H9 (cell line): Measurements from ENCODE around the gene SLC13A1. TPM values are rescaled to one million over a fixed set of nuclear protein-coding genes. Genes with fewer than 3 reads are reported as not detected.

Experiments
- DNase-seq: peaks from one replicate; pipeline ENCODE4 v3.0.0-alpha.2; 2017
- H2AFZ ChIP-seq: one replicate; pipeline ENCODE4 v1.6.1; 2013; ENCODE audit warnings: mild to moderate bottlenecking, low read length, control low read depth, moderate library complexity
- H2AK5ac ChIP-seq: 2 replicates; pipeline ENCODE4 v1.6.1; 2013; ENCODE audit warnings: low read length, control low read depth, mixed read lengths; ENCODE audit not compliant: insufficient read length
- H2BK120ac ChIP-seq: one replicate; pipeline ENCODE4 v1.6.1; 2013; ENCODE audit warnings: low read depth, mild to moderate bottlenecking, low read length, control low read depth, inconsistent platforms; ENCODE audit not compliant: poor library complexity, severe bottlenecking
- H2BK12ac ChIP-seq: 2 replicates; pipeline ENCODE4 v1.6.1; 2013; ENCODE audit warnings: low read length, control low read depth, mixed read lengths, low read depth; ENCODE audit not compliant: insufficient read length
- H2BK15ac ChIP-seq: 2 replicates; pipeline ENCODE4 v1.6.1; 2013; ENCODE audit warnings: low read depth, low read length, control low read depth
- H2BK20ac ChIP-seq: one replicate; pipeline ENCODE4 v1.6.1; 2013; ENCODE audit warnings: low read depth, mild to moderate bottlenecking, low read length, control low read depth, inconsistent platforms; ENCODE audit not compliant: poor library complexity, severe bottlenecking
- H2BK5ac ChIP-seq: 2 replicates; pipeline ENCODE4 v1.6.1; 2013; ENCODE audit warnings: low read length, control low read depth, mixed read lengths; ENCODE audit not compliant: insufficient read length
- H3K14ac ChIP-seq: 2 replicates; pipeline ENCODE4 v1.6.1; 2013; ENCODE audit warnings: low read length, control low read depth; ENCODE audit not compliant: insufficient read depth
- H3K18ac ChIP-seq: 2 replicates; pipeline ENCODE4 v1.6.1; 2013; ENCODE audit warnings: low read depth, mild to moderate bottlenecking, mixed read lengths, low read length, control low read depth; ENCODE audit not compliant: insufficient read length
- H3K23ac ChIP-seq: 2 replicates; pipeline ENCODE4 v1.6.1; 2013; ENCODE audit warnings: low read length, control low read depth, mixed read lengths, low read depth; ENCODE audit not compliant: insufficient read length
- H3K23me2 ChIP-seq: 2 replicates; pipeline ENCODE4 v1.6.1; 2013; ENCODE audit warnings: low read depth, mild to moderate bottlenecking, mixed read lengths, low read length, control low read depth; ENCODE audit not compliant: insufficient read length, poor library complexity, severe bottlenecking
- H3K27ac ChIP-seq: 2 replicates; pipeline ENCODE4 v1.5.1; 2013; ENCODE audit warnings: low read length, control low read depth, mixed read lengths, low read depth; ENCODE audit not compliant: insufficient read length
- H3K27me3 ChIP-seq: 2 replicates; pipeline ENCODE4 v1.6.1; 2013; ENCODE audit warnings: low read length, control low read depth, inconsistent platforms; ENCODE audit not compliant: insufficient read depth
- H3K4ac ChIP-seq: 2 replicates; pipeline ENCODE4 v1.6.1; 2013; ENCODE audit warnings: low read depth, mild to moderate bottlenecking, control low read depth, inconsistent platforms, low read length, moderate library complexity
- H3K4me1 ChIP-seq: 2 replicates; pipeline ENCODE4 v1.6.1; 2013; ENCODE audit warnings: low read length, control low read depth, inconsistent platforms; ENCODE audit not compliant: insufficient read depth
- H3K4me2 ChIP-seq: 2 replicates; pipeline ENCODE4 v1.6.1; 2013; ENCODE audit warnings: low read length, control low read depth, mixed read lengths; ENCODE audit not compliant: insufficient read length, insufficient read depth
- H3K56ac ChIP-seq: 2 replicates; pipeline ENCODE4 v1.6.1; 2013; ENCODE audit warnings: low read depth, mild to moderate bottlenecking, mixed read lengths, low read length, control low read depth; ENCODE audit not compliant: insufficient read length
- H3K79me1 ChIP-seq: 2 replicates; pipeline ENCODE4 v1.6.1; 2013; ENCODE audit warnings: low read depth, mild to moderate bottlenecking, moderate library complexity, low read length, control low read depth, inconsistent platforms; ENCODE audit not compliant: insufficient read depth, poor library complexity, severe bottlenecking
- H3K79me2 ChIP-seq: 2 replicates; pipeline ENCODE4 v1.6.1; 2013; ENCODE audit warnings: low read length, control low read depth, inconsistent platforms; ENCODE audit not compliant: insufficient read depth
- H3K9ac ChIP-seq: 2 replicates; pipeline ENCODE4 v1.6.1; 2013; ENCODE audit warnings: low read length, control low read depth, mixed read lengths; ENCODE audit not compliant: insufficient read length; ENCODE audit errors: extremely low read depth
- H3K9me3 ChIP-seq: one replicate; pipeline ENCODE4 v1.6.1; 2013; ENCODE audit warnings: low read depth, low read length, inconsistent platforms; ENCODE audit not compliant: control insufficient read depth
- H3T11ph ChIP-seq: one replicate; pipeline ENCODE4 v1.6.1; 2013; ENCODE audit warnings: mild to moderate bottlenecking, low read length, control low read depth, inconsistent platforms
- H4K20me1 ChIP-seq: one replicate; pipeline ENCODE4 v1.6.1; 2013; ENCODE audit not compliant: control insufficient read depth, insufficient read length, insufficient read depth
- H4K5ac ChIP-seq: 2 replicates; pipeline ENCODE4 v1.6.1; 2013; ENCODE audit warnings: low read depth, mild to moderate bottlenecking, mixed read lengths, low read length, control low read depth; ENCODE audit not compliant: insufficient read length
- H4K8ac ChIP-seq: replicated peaks from 2 replicates; pipeline ENCODE4 v1.6.1; 2013; ENCODE audit warnings: low read length, control low read depth, mixed read lengths, low read depth; ENCODE audit not compliant: insufficient read length
- H4K91ac ChIP-seq: 2 replicates; pipeline ENCODE4 v1.6.1; 2013; ENCODE audit warnings: low read depth, mild to moderate bottlenecking, moderate library complexity, mixed read lengths, low read length, control low read depth; ENCODE audit not compliant: insufficient read length
- H3K27ac Mint-ChIP-seq, 3 experiments: 2 replicates in 2 of 3; 3 replicates in 1 of 3; pipeline ENCODE4 v1.8.0; 2020 to 2021; ENCODE audit warnings: mixed read lengths in 3 of 3, mild to moderate bottlenecking in 1 of 3, moderate library complexity in 1 of 3
- H3K27me3 Mint-ChIP-seq: 2 replicates; pipeline ENCODE4 v1.8.0; 2021; ENCODE audit warnings: low read depth, mild to moderate bottlenecking, moderate library complexity, mixed read lengths
- H3K36me3 Mint-ChIP-seq, 3 experiments: 2 replicates in 2 of 3; 3 replicates in 1 of 3; pipeline ENCODE4 v1.8.0; 2020 to 2021; ENCODE audit warnings: low read depth in 3 of 3, mixed read lengths in 3 of 3; ENCODE audit not compliant: insufficient read depth in 1 of 3
- H3K4me1 Mint-ChIP-seq, 2 experiments: 2 replicates each; pipeline ENCODE4 v1.8.0; 2020; ENCODE audit warnings: mixed read lengths in 2 of 2
- H3K4me3 Mint-ChIP-seq, 2 experiments: 2 replicates in 1 of 2; 3 replicates in 1 of 2; pipeline ENCODE4 v1.8.0; 2020 to 2021; ENCODE audit warnings: mild to moderate bottlenecking in 2 of 2, mixed read lengths in 2 of 2, moderate library complexity in 1 of 2
- H3K9me3 Mint-ChIP-seq, 2 experiments: 2 replicates in 1 of 2; 3 replicates in 1 of 2; pipeline ENCODE4 v1.8.0; 2020; ENCODE audit warnings: mild to moderate bottlenecking in 2 of 2, mixed read lengths in 2 of 2, moderate library complexity in 1 of 2
- total RNA-seq: library from RNA; stranded (reverse); gene quantifications from 2 replicates; pipeline ENCODE4 v1.2.1, GENCODE V29; 2021
- TF ChIP-seq, protein P1 (sequence below): fragments of 200-600 bp; sonication (generic); conservative IDR thresholded peaks from 3 replicates; pipeline ENCODE4 v1.8.0; 2021; ENCODE audit warnings: antibody characterized with exemption, mild to moderate bottlenecking

Gene SLC13A1
- total RNA-seq, 1 experiment from 2014 or later, result not detected

DNA sequence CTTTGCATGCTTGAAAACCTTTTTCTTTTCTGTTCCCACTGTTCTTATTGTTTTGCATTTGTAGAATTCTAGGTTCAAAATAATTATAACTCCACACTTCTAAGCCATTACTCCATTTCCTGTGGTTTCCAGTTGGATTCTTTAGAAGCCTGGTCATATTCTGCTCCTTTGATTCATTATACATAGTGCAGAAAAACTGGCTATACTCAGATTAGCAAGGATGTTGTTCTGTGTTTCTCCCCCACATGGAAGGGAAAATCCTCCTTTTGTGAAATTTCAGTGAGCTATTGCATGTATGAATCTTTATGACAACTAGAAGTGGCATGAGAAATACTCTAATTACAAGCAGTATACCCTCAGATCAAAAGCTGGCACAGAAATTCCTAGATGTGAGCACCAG lies 79.5 kb downstream of the SLC13A1 start:
- Histone ChIP-seq H2AFZ (no peak overlapping the region), H3K23ac (no peak overlapping the region), H3K56ac (no peak overlapping the region), H3K14ac (no peak overlapping the region), H2BK5ac (no peak overlapping the region), H3K9me3 (no peaks in the 10 kb centered on the region), H2BK20ac (no peak overlapping the region), H3K18ac (no peak overlapping the region), H3K79me1 (no peaks in the 10 kb centered on the region), H3K4ac (no peak overlapping the region), H4K5ac (no peak overlapping the region), H3T11ph (no peak overlapping the region), H4K8ac (no peak overlapping the region), H3K4me2 (no peak overlapping the region), H2AK5ac (no peak overlapping the region), H3K4me1 (no peaks in the 10 kb centered on the region), H3K23me2 (no peaks in the 10 kb centered on the region), H3K27me3 (no peaks in the 10 kb centered on the region), H3K79me2 (no peaks in the 10 kb centered on the region), H4K91ac (no peak overlapping the region), H4K20me1 (no peaks in the 10 kb centered on the region), H2BK12ac (no peak overlapping the region), H2BK120ac (no peak overlapping the region), H3K27ac (no peak overlapping the region), H3K9ac (no peak overlapping the region), H2BK15ac (no peak overlapping the region)
- Mint-ChIP-seq H3K36me3 (no peaks in the 10 kb centered on the region), H3K27me3 (no peaks in the 10 kb centered on the region), H3K9me3 (no peaks in the 10 kb centered on the region), H3K27ac (no peak overlapping the region), H3K4me3 (no peak overlapping the region), H3K4me1 (peaks cover 24 to 25% of the 10 kb centered on the region in 2 experiments)
- TF ChIP-seq, protein P1, sequence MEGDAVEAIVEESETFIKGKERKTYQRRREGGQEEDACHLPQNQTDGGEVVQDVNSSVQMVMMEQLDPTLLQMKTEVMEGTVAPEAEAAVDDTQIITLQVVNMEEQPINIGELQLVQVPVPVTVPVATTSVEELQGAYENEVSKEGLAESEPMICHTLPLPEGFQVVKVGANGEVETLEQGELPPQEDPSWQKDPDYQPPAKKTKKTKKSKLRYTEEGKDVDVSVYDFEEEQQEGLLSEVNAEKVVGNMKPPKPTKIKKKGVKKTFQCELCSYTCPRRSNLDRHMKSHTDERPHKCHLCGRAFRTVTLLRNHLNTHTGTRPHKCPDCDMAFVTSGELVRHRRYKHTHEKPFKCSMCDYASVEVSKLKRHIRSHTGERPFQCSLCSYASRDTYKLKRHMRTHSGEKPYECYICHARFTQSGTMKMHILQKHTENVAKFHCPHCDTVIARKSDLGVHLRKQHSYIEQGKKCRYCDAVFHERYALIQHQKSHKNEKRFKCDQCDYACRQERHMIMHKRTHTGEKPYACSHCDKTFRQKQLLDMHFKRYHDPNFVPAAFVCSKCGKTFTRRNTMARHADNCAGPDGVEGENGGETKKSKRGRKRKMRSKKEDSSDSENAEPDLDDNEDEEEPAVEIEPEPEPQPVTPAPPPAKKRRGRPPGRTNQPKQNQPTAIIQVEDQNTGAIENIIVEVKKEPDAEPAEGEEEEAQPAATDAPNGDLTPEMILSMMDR, result no peak
- DNase-seq, result no peak
